ENCODE data around the gene LPGAT1. TPM values are rescaled to one million over a fixed set of nuclear protein-coding genes. Genes with fewer than 3 reads are reported as not detected.

LPGAT1 gene
- total RNA-seq, 4 donors from 2014 or later = 48.1 to 66.6 (median 53.3) TPM

GRCh38 chr1:211715971-211716370 lies 114.6 kb downstream of the LPGAT1 start:
- Histone ChIP-seq H3K9me3 (no peaks in the 10 kb centered on the region), H3K4me3 (no peak overlapping the region), H3K27me3 (peaks cover 4% of the 10 kb centered on the region), H3K36me3 (no peaks in the 10 kb centered on the region), H3K27ac (no peak overlapping the region), H3K4me1 (no peaks in the 10 kb centered on the region)
- no peak for TF ChIP-seq EP300 (IDR thresholded peaks at IDR 0.05)
- TF ChIP-seq POLR2A (IDR thresholded peaks at IDR 0.05) = no peak
- ATAC-seq = no peak
- no CpG with 5 or more reads among the region's 2 CpGs for WGBS, 2 donors (ENCODE audit: low coverage in 1 of 2)

GRCh38 chr1:211714154-211714553 lies 116.4 kb downstream of the LPGAT1 start:
- Histone ChIP-seq H3K27me3 (peaks cover 4% of the 10 kb centered on the region), H3K36me3 (no peaks in the 10 kb centered on the region), H3K9me3 (no peaks in the 10 kb centered on the region), H3K4me3 (no peak overlapping the region), H3K4me1 (no peaks in the 10 kb centered on the region), H3K27ac (no peak overlapping the region)
- TF ChIP-seq POLR2A (IDR thresholded peaks at IDR 0.05) = no peak
- TF ChIP-seq EP300 (IDR thresholded peaks at IDR 0.05) = no peak
- no peak for TF ChIP-seq CTCF (IDR thresholded peaks at IDR 0.05)
- TF ChIP-seq POLR2AphosphoS5 (IDR thresholded peaks at IDR 0.05) = no peak
- ATAC-seq = no peak
- 76 to 83% methylated on average over 4 to 5 of the region's 5 CpGs for WGBS, 2 donors (ENCODE audit: low coverage in 1 of 2)

- ATAC-seq = no peak
- 77 to 89% methylated on average over 8 to 10 of the region's 10 CpGs for WGBS, 2 donors (ENCODE audit: low coverage in 1 of 2)
These were observed 117.3 kb downstream of the LPGAT1 start for GRCh38 chr1:211713231-211713630.

GRCh38 chr1:211711315-211711705 lies 119.3 kb downstream of the LPGAT1 start:
- no peaks in the 10 kb centered on the region for H3K4me1 ChIP-seq
- H3K27me3 ChIP-seq = peaks cover 4% of the 10 kb centered on the region
- H3K9me3 ChIP-seq = no peaks in the 10 kb centered on the region
- no peak for TF ChIP-seq POLR2AphosphoS5 (IDR thresholded peaks at IDR 0.05)
- no peak for TF ChIP-seq CTCF (IDR thresholded peaks at IDR 0.05)
- no peak for TF ChIP-seq EP300 (IDR thresholded peaks at IDR 0.05)
- no peak for TF ChIP-seq POLR2A (IDR thresholded peaks at IDR 0.05)
- ATAC-seq = no peak
- H3K4me3 ChIP-seq = no peak overlapping the region
- no peak overlapping the region for H3K27ac ChIP-seq
- H3K36me3 ChIP-seq = no peaks in the 10 kb centered on the region
- 90% methylated on average over 2 of the region's 4 CpGs; no CpG with 5 or more reads in 1 of the 2 donors for WGBS, 2 donors (ENCODE audit: low coverage in 1 of 2)

More at GRCh38 chr1:211713231-211713630, 117.3 kb downstream of the LPGAT1 start:
- H3K27me3 ChIP-seq = peaks cover 4% of the 10 kb centered on the region
- TF ChIP-seq POLR2AphosphoS5 (IDR thresholded peaks at IDR 0.05) = no peak
- no peak for TF ChIP-seq CTCF (IDR thresholded peaks at IDR 0.05)
- TF ChIP-seq EP300 (IDR thresholded peaks at IDR 0.05) = no peak
- TF ChIP-seq POLR2A (IDR thresholded peaks at IDR 0.05) = no peak
- H3K9me3 ChIP-seq = no peaks in the 10 kb centered on the region
- H3K27ac ChIP-seq = no peak overlapping the region
- H3K4me3 ChIP-seq = no peak overlapping the region
- H3K36me3 ChIP-seq = no peaks in the 10 kb centered on the region
- no peaks in the 10 kb centered on the region for H3K4me1 ChIP-seq

GRCh38 chr1:211710566-211711314 lies 119.8 kb downstream of the LPGAT1 start:
- Histone ChIP-seq H3K4me3 (no peak overlapping the region), H3K36me3 (no peaks in the 10 kb centered on the region), H3K27ac (no peak overlapping the region), H3K9me3 (no peaks in the 10 kb centered on the region), H3K27me3 (no peaks in the 10 kb centered on the region), H3K4me1 (no peaks in the 10 kb centered on the region)
- 66 to 76% methylated on average over 4 to 5 of the region's 6 CpGs for WGBS, 2 donors (ENCODE audit: low coverage in 1 of 2)
- no peak for TF ChIP-seq POLR2A (IDR thresholded peaks at IDR 0.05)
- no peak for TF ChIP-seq CTCF (IDR thresholded peaks at IDR 0.05)
- no peak for TF ChIP-seq EP300 (IDR thresholded peaks at IDR 0.05)
- no peak for TF ChIP-seq POLR2AphosphoS5 (IDR thresholded peaks at IDR 0.05)
- no peak for ATAC-seq
